Measurements from ENCODE around the gene SUSD1.

GRCh38 chr9:112034216-112034611 lies 140.9 kb downstream of the SUSD1 start:
- TF ChIP-seq ARNTL (CRISPR knock-in tag; IDR thresholded peaks at IDR 0.05; ENCODE audit: borderline replicate concordance, low read depth) = no peak
- no peak for TF ChIP-seq TOX (CRISPR knock-in tag; IDR thresholded peaks at IDR 0.05; ENCODE audit: borderline replicate concordance)
- no peak for TF ChIP-seq ESRRG (CRISPR knock-in tag; IDR thresholded peaks at IDR 0.05)
- TF ChIP-seq CREB5 (CRISPR knock-in tag; IDR thresholded peaks at IDR 0.05; ENCODE audit: low read depth) = no peak
- no peak for TF ChIP-seq RARB (CRISPR knock-in tag; IDR thresholded peaks at IDR 0.05)
- no peak for TF ChIP-seq ISL1 (CRISPR knock-in tag; IDR thresholded peaks at IDR 0.05)
- TF ChIP-seq ZC3H10 (CRISPR knock-in tag; IDR thresholded peaks at IDR 0.05) = no peak
- no peak for TF ChIP-seq ZFP30 (CRISPR knock-in tag; IDR thresholded peaks at IDR 0.05)
- TF ChIP-seq POU6F1 (CRISPR knock-in tag; IDR thresholded peaks at IDR 0.05; ENCODE audit: borderline replicate concordance, low read depth) = no peak
